Muscle layer of colon (tissue), 2 donors: ENCODE results near the gene MINPP1.
"Not testable (repeated sequence)": the region's sequence is repeated elsewhere in the genome, so short reads cannot be mapped to it uniquely, and the experiment has no call there.

Source experiments
- H3K27ac ChIP-seq: one replicate; pipeline ENCODE4 v1.7.0; 2013; ENCODE audit warnings: low read depth, mild to moderate bottlenecking, low read length, moderate library complexity
- H3K27me3 ChIP-seq, 2 donors: one replicate each; pipeline ENCODE4 v1.7.0; 2013; ENCODE audit warnings: low read length in 2 of 2, mild to moderate bottlenecking in 2 of 2; ENCODE audit not compliant: insufficient read depth in 2 of 2, control insufficient read depth in 1 of 2
- H3K36me3 ChIP-seq: one replicate; pipeline ENCODE4 v1.7.0; 2013; ENCODE audit warnings: mild to moderate bottlenecking, low read length; ENCODE audit not compliant: insufficient read depth
- H3K4me1 ChIP-seq: one replicate; pipeline ENCODE4 v1.7.0; 2013; ENCODE audit warnings: mild to moderate bottlenecking, low read length; ENCODE audit not compliant: insufficient read depth
- H3K4me3 ChIP-seq, 2 donors: one replicate each; pipeline ENCODE4 v1.7.0; 2013; ENCODE audit warnings: low read length in 2 of 2, low read depth in 1 of 2, mild to moderate bottlenecking in 1 of 2, moderate library complexity in 1 of 2
- H3K9ac ChIP-seq: one replicate; pipeline ENCODE4 v1.7.0; 2013; ENCODE audit warnings: low read length
- H3K9me3 ChIP-seq: one replicate; pipeline ENCODE4 v1.7.0; 2013; ENCODE audit warnings: mild to moderate bottlenecking, low read length
- donor health status: abdominal sarcoma.
- donor health status: Adenocarcinoma of cecum.

The MINPP1 gene

DNA sequence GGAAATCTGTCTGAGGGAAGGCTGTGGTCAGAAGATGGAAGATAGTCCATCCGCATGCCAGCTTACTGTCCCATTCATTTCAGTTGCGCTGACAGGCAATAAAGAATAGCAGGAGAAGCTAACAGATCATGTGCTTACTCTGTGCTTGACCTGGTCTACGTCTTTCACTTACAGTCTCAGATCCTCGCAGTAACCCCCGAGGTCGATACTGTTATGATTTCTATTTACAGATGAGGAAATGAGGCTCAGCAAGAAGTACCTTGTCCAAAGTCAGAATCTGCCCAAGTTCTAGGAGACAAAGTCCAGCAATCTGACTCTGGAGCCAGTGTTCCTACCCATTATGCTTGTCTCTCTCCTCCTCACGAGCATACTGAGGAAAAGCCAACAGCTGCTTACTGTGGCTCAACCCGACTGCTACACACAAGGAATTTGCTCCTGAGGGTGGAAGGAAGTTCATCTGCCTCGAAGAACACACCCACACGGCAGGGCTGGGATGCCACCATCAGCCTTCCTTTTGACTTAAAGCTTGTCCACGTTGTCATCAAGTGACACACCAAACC is 74.2 kb downstream of the MINPP1 start:
- no peak overlapping the region for H3K9ac ChIP-seq
- no peaks in the 10 kb centered on the region for H3K9me3 ChIP-seq
- no peaks in the 10 kb centered on the region for H3K27me3 ChIP-seq
- no peak overlapping the region for H3K4me3 ChIP-seq
- no peak overlapping the region for H3K27ac ChIP-seq
- no peaks in the 10 kb centered on the region for H3K4me1 ChIP-seq
- H3K36me3 ChIP-seq: no peaks in the 10 kb centered on the region

DNA sequence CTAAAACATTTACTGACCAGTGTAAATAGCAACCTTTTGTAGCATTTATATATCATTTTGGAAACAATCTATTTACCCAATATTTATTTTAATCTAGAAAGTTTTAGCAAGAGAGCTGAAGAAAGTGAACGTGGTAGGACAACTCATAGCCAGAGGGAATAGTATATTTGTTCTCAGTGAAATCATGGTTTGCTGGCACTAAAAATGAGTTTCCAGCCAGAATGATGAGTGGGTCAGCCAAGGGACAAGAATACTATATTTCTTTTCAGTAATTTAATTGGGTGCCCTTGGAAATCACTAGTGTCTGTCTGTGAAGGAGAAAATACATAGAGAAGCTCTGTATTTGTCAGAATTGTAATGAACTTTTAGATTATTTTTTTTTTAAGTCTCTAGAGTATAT is 74.9 kb downstream of the MINPP1 start:
- Histone ChIP-seq H3K27me3 (no peaks in the 10 kb centered on the region), H3K4me1 (no peaks in the 10 kb centered on the region), H3K9me3 (no peaks in the 10 kb centered on the region), H3K27ac (no peak overlapping the region), H3K9ac (no peak overlapping the region), H3K36me3 (no peaks in the 10 kb centered on the region), H3K4me3 (no peak overlapping the region)

DNA sequence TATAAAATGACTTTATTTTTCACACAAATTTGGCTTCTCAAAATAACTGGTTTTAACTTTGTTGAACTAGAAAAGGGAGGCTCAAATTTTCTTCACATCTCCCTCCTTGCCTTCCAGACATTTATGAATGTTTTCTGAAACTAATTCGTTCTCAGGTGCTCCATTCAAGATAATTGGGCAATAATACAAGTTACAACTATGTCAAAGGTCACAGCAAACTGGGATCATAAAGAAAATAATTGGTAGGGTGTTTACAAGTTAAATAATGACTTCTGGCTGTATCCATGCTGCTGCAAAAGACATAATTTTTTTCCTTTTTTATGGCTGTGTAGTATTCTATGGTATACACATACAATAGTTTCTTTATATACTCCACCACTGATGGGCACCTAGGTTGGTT is 75.3 kb downstream of the MINPP1 start:
- no peaks in the 10 kb centered on the region for H3K9me3 ChIP-seq
- no peak overlapping the region for H3K9ac ChIP-seq
- no peaks in the 10 kb centered on the region for H3K36me3 ChIP-seq

DNA sequence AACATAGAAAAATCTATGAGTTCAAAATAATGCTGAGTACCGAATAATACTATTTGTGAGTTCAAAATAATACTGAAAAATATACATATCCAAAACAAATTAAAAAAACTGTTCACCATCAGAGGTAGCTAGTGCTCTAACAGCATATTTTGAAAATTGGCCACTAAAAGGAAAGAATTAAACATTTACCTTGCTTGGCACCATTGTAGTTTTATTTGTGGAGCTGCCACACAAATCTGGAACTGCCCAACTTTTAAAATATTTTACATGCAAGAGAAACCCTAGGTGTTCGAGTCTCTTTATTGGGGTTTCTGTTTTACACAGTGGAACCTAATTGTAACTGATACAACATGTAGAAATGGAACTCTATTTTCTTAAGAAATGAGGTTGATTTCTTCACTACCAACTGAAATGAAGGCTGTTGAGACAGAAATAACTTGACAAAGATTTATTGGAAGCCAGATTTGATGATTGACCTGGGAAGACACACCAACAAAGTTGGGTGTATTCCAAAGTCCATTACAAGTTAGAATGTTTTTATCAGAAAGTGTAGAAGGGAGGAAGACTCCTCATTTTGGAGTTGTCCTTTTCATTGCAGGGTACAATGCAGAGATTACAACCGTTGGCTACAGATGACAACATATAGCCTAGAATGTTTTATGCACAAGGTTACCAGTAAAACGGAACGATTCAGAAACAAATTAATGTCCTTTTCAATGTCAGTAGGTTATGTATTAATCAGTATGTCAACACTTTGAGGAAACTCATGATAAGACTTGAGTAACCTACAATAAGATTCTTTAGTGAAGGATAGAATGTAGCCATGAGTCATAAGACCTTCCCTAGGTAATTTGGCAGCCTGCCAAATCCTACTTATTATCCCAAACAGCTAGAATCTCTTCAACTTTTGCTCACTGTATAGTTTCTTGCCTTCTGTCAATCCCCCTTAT is 81.1 kb downstream of the MINPP1 start:
- H3K36me3 ChIP-seq: no peaks in the 10 kb centered on the region
- H3K4me3 ChIP-seq: no peak overlapping the region
- no peak overlapping the region for H3K9ac ChIP-seq
- H3K27ac ChIP-seq: no peak overlapping the region
- no peaks in the 10 kb centered on the region for H3K4me1 ChIP-seq
- H3K27me3 ChIP-seq: no peaks in the 10 kb centered on the region
- H3K9me3 ChIP-seq: no peaks in the 10 kb centered on the region

More for the DNA sequence above, 75.3 kb downstream of the MINPP1 start:
- Histone ChIP-seq H3K4me3 (no peak overlapping the region), H3K27ac (no peak overlapping the region), H3K27me3 (no peaks in the 10 kb centered on the region), H3K4me1 (no peaks in the 10 kb centered on the region)

DNA sequence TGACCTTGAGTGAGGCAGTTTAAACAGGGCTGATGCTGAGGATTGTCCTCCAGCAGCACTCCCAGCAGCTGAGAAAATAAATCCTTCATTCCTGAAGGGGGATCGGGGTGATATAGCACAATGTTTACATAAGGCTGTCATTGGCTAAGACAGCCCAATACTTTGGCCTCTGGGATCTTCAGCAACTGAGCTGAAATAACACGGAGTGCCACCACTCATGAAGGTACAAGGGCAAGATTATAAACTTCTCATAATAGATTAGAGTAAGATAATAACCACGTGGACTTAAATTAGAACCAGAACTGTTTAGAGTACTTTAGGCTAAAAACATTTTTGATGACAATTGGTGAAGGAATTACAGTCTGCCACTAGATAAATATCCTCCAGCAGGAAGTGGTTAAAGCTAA is 85.0 kb downstream of the MINPP1 start:
- no peaks in the 10 kb centered on the region for H3K36me3 ChIP-seq
- H3K27ac ChIP-seq: no peak overlapping the region
- H3K9ac ChIP-seq: no peak overlapping the region
- H3K4me1 ChIP-seq: no peaks in the 10 kb centered on the region
- no peaks in the 10 kb centered on the region for H3K9me3 ChIP-seq
- H3K4me3 ChIP-seq: no peak overlapping the region
- H3K27me3 ChIP-seq: no peaks in the 10 kb centered on the region

DNA sequence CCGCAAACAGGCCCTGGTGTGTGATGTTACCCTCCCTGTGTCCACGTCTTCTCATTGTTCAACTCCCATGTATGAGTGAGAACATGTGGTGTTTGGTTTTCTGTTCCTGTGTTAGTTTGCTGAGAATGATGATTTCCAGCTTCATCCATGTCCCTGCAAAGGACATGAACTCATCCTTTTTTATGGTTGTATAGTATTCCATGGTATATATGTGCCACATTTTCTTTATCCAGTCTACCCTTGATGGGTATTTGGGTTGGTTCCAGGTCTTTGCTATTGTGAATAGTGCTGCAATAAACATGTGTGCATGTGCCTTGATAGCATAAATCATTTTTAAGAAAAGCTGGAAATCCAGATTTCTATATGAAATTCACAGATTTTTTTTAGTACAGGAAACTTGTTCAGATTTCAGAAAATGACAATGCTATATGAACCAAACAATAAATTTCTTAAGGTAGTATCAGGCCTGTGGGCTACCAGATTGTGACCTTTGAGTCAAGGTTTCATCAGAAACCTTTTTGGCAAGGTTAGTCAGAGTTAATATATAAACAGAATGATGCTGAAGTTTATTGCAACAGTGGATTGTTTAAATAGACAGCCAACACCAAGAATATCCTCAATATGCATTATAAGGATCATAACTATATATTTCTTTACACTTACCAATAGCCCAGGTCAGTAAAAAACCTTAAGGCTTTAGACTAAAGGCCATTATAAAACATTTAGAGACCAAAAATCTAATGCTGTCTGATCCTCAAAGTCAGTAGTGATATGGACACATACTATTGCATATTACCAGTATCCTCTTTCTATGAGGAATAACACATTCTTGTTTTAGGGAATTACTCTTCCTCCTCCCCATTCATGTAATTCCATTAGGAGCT is 86.3 kb downstream of the MINPP1 start:
- no peak overlapping the region for H3K4me3 ChIP-seq
- no peak overlapping the region for H3K9ac ChIP-seq
- H3K27me3 ChIP-seq: no peaks in the 10 kb centered on the region
- H3K36me3 ChIP-seq: no peaks in the 10 kb centered on the region
- no peaks in the 10 kb centered on the region for H3K4me1 ChIP-seq
- no peaks in the 10 kb centered on the region for H3K9me3 ChIP-seq
- H3K27ac ChIP-seq: no peak overlapping the region

DNA sequence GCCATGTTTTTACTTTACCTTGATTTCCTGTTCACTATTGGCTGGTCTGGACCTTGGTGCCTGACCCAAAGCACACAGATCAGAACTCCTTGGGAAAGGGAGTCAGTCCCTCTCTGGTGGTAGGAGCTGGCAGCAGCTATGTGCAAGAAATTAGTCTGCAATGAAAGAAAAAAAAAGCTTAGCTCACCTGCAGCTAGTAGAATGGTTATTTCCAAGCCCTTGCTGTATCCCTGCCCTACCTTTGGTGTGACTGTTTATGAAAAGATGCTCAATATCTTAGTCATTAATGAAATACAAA is 86.8 kb downstream of the MINPP1 start:
- Histone ChIP-seq H3K27ac (no peak overlapping the region), H3K4me3 (no peak overlapping the region), H3K4me1 (no peaks in the 10 kb centered on the region)

DNA sequence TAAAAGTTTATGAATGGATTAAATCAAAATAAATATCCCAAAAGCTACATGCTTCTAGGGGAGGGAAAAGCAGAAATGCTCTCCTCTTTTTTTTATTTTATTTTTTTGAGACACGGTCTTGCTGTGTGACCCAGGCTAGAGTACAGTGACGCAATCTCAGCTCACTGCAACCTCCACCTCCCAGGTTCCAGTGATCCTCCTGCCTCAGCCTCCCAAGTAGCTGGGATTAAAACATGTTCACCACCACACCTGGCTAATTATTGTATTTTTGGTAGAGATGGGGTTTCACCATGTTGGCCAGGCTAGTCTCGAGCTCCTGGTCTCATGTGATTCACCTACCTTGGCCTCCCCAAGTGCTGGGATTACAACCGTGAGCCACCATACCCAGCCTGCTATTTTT is 88.2 kb downstream of the MINPP1 start:
- not testable (repeated sequence) for H3K27me3 ChIP-seq, H3K4me3 ChIP-seq, H3K4me1 ChIP-seq, H3K9ac ChIP-seq, H3K36me3 ChIP-seq, H3K9me3 ChIP-seq, H3K27ac ChIP-seq

More for the DNA sequence above, 86.8 kb downstream of the MINPP1 start:
- Histone ChIP-seq H3K27me3 (no peaks in the 10 kb centered on the region), H3K36me3 (no peaks in the 10 kb centered on the region), H3K9me3 (no peaks in the 10 kb centered on the region), H3K9ac (no peak overlapping the region)

DNA sequence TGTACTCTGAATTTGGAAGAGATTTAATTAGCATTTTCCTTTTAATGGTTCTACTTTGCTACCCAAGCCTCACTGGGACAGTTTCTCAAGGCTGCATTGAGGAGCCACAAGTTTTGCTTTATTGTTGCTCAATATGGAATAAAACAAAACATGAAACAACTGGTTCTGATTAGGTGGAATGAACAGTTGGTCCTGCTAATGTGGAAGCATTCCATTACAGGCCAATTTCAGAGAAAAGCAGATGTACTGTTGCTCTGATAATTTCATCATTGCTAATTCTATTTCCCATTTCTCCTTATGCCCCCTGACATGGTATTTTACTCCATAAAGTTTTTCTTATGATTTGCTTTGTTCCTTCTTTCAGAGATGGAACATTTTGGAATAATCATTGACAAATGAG is 89.0 kb downstream of the MINPP1 start:
- no peak overlapping the region for H3K9ac ChIP-seq
- no peaks in the 10 kb centered on the region for H3K4me1 ChIP-seq
- H3K36me3 ChIP-seq: no peaks in the 10 kb centered on the region
- H3K9me3 ChIP-seq: no peaks in the 10 kb centered on the region
- no peak overlapping the region for H3K4me3 ChIP-seq
- no peak overlapping the region for H3K27ac ChIP-seq
- no peaks in the 10 kb centered on the region for H3K27me3 ChIP-seq

DNA sequence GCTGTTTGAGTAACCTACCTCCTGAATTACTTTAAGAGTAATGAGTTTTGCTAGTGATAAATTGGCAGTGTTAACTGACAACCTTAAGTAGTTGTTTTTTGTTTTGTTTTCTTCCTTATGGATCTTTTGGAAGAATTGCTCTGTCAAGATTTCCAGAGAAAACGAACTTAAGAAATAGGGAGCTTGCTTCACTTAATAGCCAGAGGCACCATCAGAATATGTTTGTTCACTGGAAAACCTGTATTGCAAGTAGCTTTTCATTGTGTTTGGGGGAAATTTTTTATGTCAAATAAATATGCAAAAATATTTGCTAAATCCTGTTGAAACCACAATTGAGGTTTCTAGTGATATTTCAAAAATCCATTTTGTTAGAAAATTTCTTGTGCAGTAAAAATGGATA is 89.5 kb downstream of the MINPP1 start:
- Histone ChIP-seq H3K9me3 (no peaks in the 10 kb centered on the region), H3K4me1 (no peaks in the 10 kb centered on the region), H3K9ac (no peak overlapping the region), H3K36me3 (no peaks in the 10 kb centered on the region), H3K27me3 (no peaks in the 10 kb centered on the region), H3K27ac (no peak overlapping the region), H3K4me3 (no peak overlapping the region)

DNA sequence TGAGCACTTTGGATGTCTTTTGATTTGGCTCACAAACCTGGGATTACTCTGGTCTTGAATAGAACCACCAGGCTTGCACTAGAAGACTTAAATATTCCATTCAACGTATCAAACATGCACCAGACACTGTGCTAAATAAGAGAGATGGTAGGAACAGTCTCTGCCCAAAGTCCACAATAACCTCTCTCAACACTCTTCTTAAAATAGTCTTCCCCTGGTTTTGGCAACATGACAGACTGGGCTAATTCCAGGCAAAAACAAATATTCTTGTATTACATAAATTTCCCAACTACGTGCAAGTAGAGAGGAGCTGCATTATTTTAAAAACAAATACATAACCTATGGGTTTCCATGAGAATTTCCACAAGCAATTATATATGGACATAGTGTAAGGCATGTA is 90.2 kb downstream of the MINPP1 start:
- Histone ChIP-seq H3K9ac (no peak overlapping the region), H3K9me3 (no peaks in the 10 kb centered on the region), H3K36me3 (no peaks in the 10 kb centered on the region), H3K4me1 (no peaks in the 10 kb centered on the region), H3K27me3 (no peaks in the 10 kb centered on the region), H3K27ac (no peak overlapping the region), H3K4me3 (no peak overlapping the region)
